Kidney epithelial cell (primary cell): Measurements from ENCODE around the gene FAM83E. TPM values are rescaled to one million over a fixed set of nuclear protein-coding genes. Genes with fewer than 3 reads are reported as not detected.
A peak's percentile ranks its signal among the peaks of the same experiment; 100 is the strongest.

Experiments used
- DNase-seq: peaks from one replicate; pipeline ENCODE4 v3.0.0-alpha.2; 2010; ENCODE audit warnings: low read depth
- H3K27me3 ChIP-seq: 2 replicates; pipeline ENCODE4 v1.6.0; 2011; ENCODE audit warnings: low read length; ENCODE audit not compliant: control insufficient read depth, insufficient read depth
- H3K36me3 ChIP-seq: 2 replicates; pipeline ENCODE4 v1.5.1; 2011; ENCODE audit warnings: low read length; ENCODE audit not compliant: control insufficient read depth, insufficient read depth
- H3K4me3 ChIP-seq: 2 replicates; pipeline ENCODE4 v1.5.1; 2011; ENCODE audit warnings: low read depth, mild to moderate bottlenecking, control low read depth, low read length
- total RNA-seq: library from RNA; depleted of rRNA; stranded (reverse); fragments of >200 nt; gene quantifications from 2 replicates; pipeline ENCODE4 v1.2.3, GENCODE V29; 2015
- TF ChIP-seq, protein P1 (sequence below): IDR thresholded peaks from 2 replicates; pipeline ENCODE4 v1.5.1; 2011; ENCODE audit warnings: mild to moderate bottlenecking, moderate library complexity, low read length, control low read depth, inconsistent platforms; ENCODE audit not compliant: insufficient read depth, poor library complexity, severe bottlenecking

FAM83E gene
- total RNA-seq, 1 donor from 2014 or later = 0.25 TPM

- DNase-seq = no peak
- TF ChIP-seq, protein P1, sequence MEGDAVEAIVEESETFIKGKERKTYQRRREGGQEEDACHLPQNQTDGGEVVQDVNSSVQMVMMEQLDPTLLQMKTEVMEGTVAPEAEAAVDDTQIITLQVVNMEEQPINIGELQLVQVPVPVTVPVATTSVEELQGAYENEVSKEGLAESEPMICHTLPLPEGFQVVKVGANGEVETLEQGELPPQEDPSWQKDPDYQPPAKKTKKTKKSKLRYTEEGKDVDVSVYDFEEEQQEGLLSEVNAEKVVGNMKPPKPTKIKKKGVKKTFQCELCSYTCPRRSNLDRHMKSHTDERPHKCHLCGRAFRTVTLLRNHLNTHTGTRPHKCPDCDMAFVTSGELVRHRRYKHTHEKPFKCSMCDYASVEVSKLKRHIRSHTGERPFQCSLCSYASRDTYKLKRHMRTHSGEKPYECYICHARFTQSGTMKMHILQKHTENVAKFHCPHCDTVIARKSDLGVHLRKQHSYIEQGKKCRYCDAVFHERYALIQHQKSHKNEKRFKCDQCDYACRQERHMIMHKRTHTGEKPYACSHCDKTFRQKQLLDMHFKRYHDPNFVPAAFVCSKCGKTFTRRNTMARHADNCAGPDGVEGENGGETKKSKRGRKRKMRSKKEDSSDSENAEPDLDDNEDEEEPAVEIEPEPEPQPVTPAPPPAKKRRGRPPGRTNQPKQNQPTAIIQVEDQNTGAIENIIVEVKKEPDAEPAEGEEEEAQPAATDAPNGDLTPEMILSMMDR = no peak
- H3K36me3 ChIP-seq = no peaks in the 10 kb centered on the region
- H3K27me3 ChIP-seq = no peaks in the 10 kb centered on the region
- H3K4me3 ChIP-seq = no peak overlapping the region
Measured at GRCh38 chr19:48571378-48572162, 43.3 kb downstream of the FAM83E start.

GRCh38 chr19:48569814-48570213 lies 45.1 kb downstream of the FAM83E start:
- Histone ChIP-seq H3K4me3 (no peak overlapping the region), H3K27me3 (no peaks in the 10 kb centered on the region), H3K36me3 (no peaks in the 10 kb centered on the region)
- TF ChIP-seq, protein P1 = no peak
- no peak for DNase-seq

GRCh38 chr19:48568345-48568886 lies 46.5 kb downstream of the FAM83E start:
- Histone ChIP-seq H3K27me3 (no peaks in the 10 kb centered on the region), H3K36me3 (no peaks in the 10 kb centered on the region), H3K4me3 (no peak overlapping the region)
- peak; percentile 79 for DNase-seq
- TF ChIP-seq, protein P1 = no peak

GRCh38 chr19:48565090-48565489 lies 49.8 kb downstream of the FAM83E start:
- TF ChIP-seq, protein P1 = no peak

More at GRCh38 chr19:48565090-48565489, 49.8 kb downstream of the FAM83E start:
- H3K36me3 ChIP-seq = no peaks in the 10 kb centered on the region
- no peaks in the 10 kb centered on the region for H3K27me3 ChIP-seq
- DNase-seq = no peak
- no peak overlapping the region for H3K4me3 ChIP-seq

Other genes with a start within 250 kb of the FAM83E start
- gene KDELR1, start 223.5 kb downstream of the FAM83E start, total RNA-seq = 152 and 170 TPM in 2 replicates
- 0.21 and 0.63 TPM in 2 replicates for gene GRIN2D, start 221.4 kb downstream of the FAM83E start, total RNA-seq
- gene GRWD1, start 169.1 kb downstream of the FAM83E start, total RNA-seq = 44.6 and 47.1 TPM in 2 replicates
- 0.54 and 2.1 TPM in 2 replicates for gene KCNJ14, start 159.5 kb downstream of the FAM83E start, total RNA-seq
- 73.0 and 77.3 TPM in 2 replicates for gene CYTH2, start 145.7 kb downstream of the FAM83E start, total RNA-seq
- 2.3 and 2.9 TPM in 2 replicates for gene LMTK3, start 103.2 kb downstream of the FAM83E start, total RNA-seq
- gene SULT2B1, start 62.9 kb downstream of the FAM83E start, total RNA-seq = 0.48 and 0.50 TPM in 2 replicates
- gene SPACA4, start 8.3 kb downstream of the FAM83E start, total RNA-seq = not detected in 2 replicates
- gene RPL18, start 4.1 kb upstream of the FAM83E start, total RNA-seq = 2,979 and 3,293 TPM in 2 replicates
- 27.9 and 30.3 TPM in 2 replicates for gene SPHK2, start 4.4 kb upstream of the FAM83E start, total RNA-seq
- gene DBP, start 22.3 kb upstream of the FAM83E start, total RNA-seq = 1.6 and 3.4 TPM in 2 replicates
- 1.1 and 1.7 TPM in 2 replicates for gene CA11, start 31.1 kb upstream of the FAM83E start, total RNA-seq
- not detected in 2 replicates for gene NTN5, start 57.9 kb upstream of the FAM83E start, total RNA-seq
- gene FUT2, start 80.9 kb upstream of the FAM83E start, total RNA-seq = 1.8 and 1.9 TPM in 2 replicates
- gene MAMSTR, start 104.6 kb upstream of the FAM83E start, total RNA-seq = 1.0 and 1.3 TPM in 2 replicates
- gene RASIP1, start 125.5 kb upstream of the FAM83E start, total RNA-seq = 3.8 and 4.8 TPM in 2 replicates
- 0.25 TPM in 1 of 2 replicates, not detected in the other for gene IZUMO1, start 131.8 kb upstream of the FAM83E start, total RNA-seq
- gene FUT1, start 137.6 kb upstream of the FAM83E start, total RNA-seq = 10.4 and 12.3 TPM in 2 replicates
- 0.13 TPM in 1 of 2 replicates, not detected in the other for gene FGF21, start 140.4 kb upstream of the FAM83E start, total RNA-seq
- gene BCAT2, start 196.0 kb upstream of the FAM83E start, total RNA-seq = 47.7 and 56.8 TPM in 2 replicates
- gene HSD17B14, start 221.4 kb upstream of the FAM83E start, total RNA-seq = 10.2 and 15.0 TPM in 2 replicates